Measurements from ENCODE around the gene ATP6V0A4. TPM values are rescaled to one million over a fixed set of nuclear protein-coding genes. Genes with fewer than 3 reads are reported as not detected.

The ATP6V0A4 gene
- total and polyA plus RNA-seq, 2 of the 13 experiments (the other 11 are each of a cell fraction or from before 2014, with no cell fraction given) = 0.24 to 0.25 TPM

- Histone ChIP-seq H3K27ac (ENCODE audit: extremely low read length, insufficient read depth, low read length) (no peak overlapping the region), H3K4me1 (ENCODE audit: insufficient read depth, low read length) (peaks cover 60% of the 10 kb centered on the region), H3K4me3 (replicated peaks in 1 of 3; ENCODE audit: insufficient read depth in 1 of 3, low read depth in 2 of 3, low read length in 3 of 3) (no peak overlapping the region), H3K9me3 (ENCODE audit: low read length) (no peaks in the 10 kb centered on the region), H4K20me1 (ENCODE audit: insufficient read depth, low read length) (no peaks in the 10 kb centered on the region), H3K79me2 (ENCODE audit: insufficient read depth, low read length) (no peaks in the 10 kb centered on the region), H3K36me3 (replicated peaks in 1 of 2; ENCODE audit: control insufficient read depth in 1 of 2, insufficient read depth in 2 of 2, low read length in 2 of 2) (no peaks in the 10 kb centered on the region), H3K4me2 (ENCODE audit: low read depth, low read length) (no peak overlapping the region; the same call in 1 of the 2 replicates), H3K9ac (ENCODE audit: insufficient read depth, low read depth, low read length) (no peak overlapping the region), H2AFZ (ENCODE audit: low read length) (no peak overlapping the region), H3K27me3 (ENCODE audit: control insufficient read depth in 1 of 2, insufficient read depth in 2 of 2, low read length in 2 of 2) (peaks cover 0 to 16% of the 10 kb centered on the region in 2 experiments; a peak in 2 of 5 replicates)
- ChIA-PET CTCF (ENCODE audit: low intra/inter-chr PET ratio, low total read pairs) (no interaction called here), POLR2A (no interaction called here)
- in situ Hi-C loops (cut with HindIII; ENCODE audit: extremely low pct_ligation_motif_present, low pct_unique_long_range_greater_than_20kb) = loop anchor here (25.0 kb wide), 2 partner anchors 313 to 738 kb away; partner anchors contain the start of gene CREB3L2
- TF ChIP-seq DNMT1 (CRISPR knock-in tag; IDR thresholded peaks at IDR 0.05) = no peak
- BruUV-seq (replicated peaks) = no TSS peak
- no peak for FAIRE-seq
- no peak for ATAC-seq
- intact Hi-C loops (cut with micrococcal nuclease; ENCODE audit: unreplicated experiment) = no loop called here
- DNase-seq (ENCODE audit: low spot score) = no peak
- 21% methylated on average over 3 of the region's 3 CpGs for WGBS (ENCODE audit: low lambda C conversion rate)
These were observed 48.0 kb downstream of the ATP6V0A4 start for GRCh38 chr7:138749960-138750359.

GRCh38 chr7:138748666-138749065, 49.3 kb downstream of the ATP6V0A4 start:
- no peak for DNase-seq (ENCODE audit: low spot score)
- no peaks in the 10 kb centered on the region for H3K9me3 ChIP-seq (ENCODE audit: low read length)
- BruUV-seq (replicated peaks) = no TSS peak
- no peaks in the 10 kb centered on the region for H4K20me1 ChIP-seq (ENCODE audit: insufficient read depth, low read length)
- in situ Hi-C loops (cut with HindIII; ENCODE audit: extremely low pct_ligation_motif_present, low pct_unique_long_range_greater_than_20kb) = loop anchor here (25.0 kb wide), 2 partner anchors 311 to 736 kb away; partner anchors contain the start of gene CREB3L2
- peak overlapping the region; percentile 13; the same call in 1 of the 2 replicates for H3K4me2 ChIP-seq (ENCODE audit: low read depth, low read length)
- peak; percentile 22; the same call in 1 of the 2 replicates for TF ChIP-seq CEBPB (IDR thresholded peaks at IDR 0.05; ENCODE audit: borderline replicate concordance, low read depth, low read length)
- TF ChIP-seq ARID2 (CRISPR knock-in tag; IDR thresholded peaks at IDR 0.05; ENCODE audit: borderline replicate concordance) = no peak
- TF ChIP-seq FOXO4 (CRISPR knock-in tag; conservative IDR thresholded peaks at IDR 0.05) = 0 out of 2 replicates have a peak, but pooled peaks have one; percentile 77
- ATAC-seq = no peak
- no peak overlapping the region for H2AFZ ChIP-seq (ENCODE audit: low read length)
- no peaks in the 10 kb centered on the region for H3K79me2 ChIP-seq (ENCODE audit: insufficient read depth, low read length)
- no peak overlapping the region for H3K27ac ChIP-seq (ENCODE audit: extremely low read length, insufficient read depth, low read length)
- 18% methylated on average over 6 of the region's 6 CpGs for WGBS (ENCODE audit: low lambda C conversion rate)
- H3K4me1 ChIP-seq (ENCODE audit: insufficient read depth, low read length) = peaks cover 52% of the 10 kb centered on the region
- peaks cover 0 to 16% of the 10 kb centered on the region in 2 experiments; a peak in 2 of 5 replicates for H3K27me3 ChIP-seq (ENCODE audit: control insufficient read depth in 1 of 2, insufficient read depth in 2 of 2, low read length in 2 of 2)
- H3K36me3 ChIP-seq (replicated peaks in 1 of 2; ENCODE audit: control insufficient read depth in 1 of 2, insufficient read depth in 2 of 2, low read length in 2 of 2) = no peaks in the 10 kb centered on the region
- no peak overlapping the region for H3K4me3 ChIP-seq (replicated peaks in 1 of 3; ENCODE audit: insufficient read depth in 1 of 3, low read depth in 2 of 3, low read length in 3 of 3)
- no peak for FAIRE-seq
- POLR2A ChIA-PET = no interaction called here
- H3K9ac ChIP-seq (ENCODE audit: insufficient read depth, low read depth, low read length) = no peak overlapping the region
- intact Hi-C loops (cut with micrococcal nuclease; ENCODE audit: unreplicated experiment) = no loop called here
- CTCF ChIA-PET (ENCODE audit: low intra/inter-chr PET ratio, low total read pairs) = no interaction called here

Measured in HepG2 (cell line).